Measurements from ENCODE around the gene WWOX.

The WWOX gene

DNA sequence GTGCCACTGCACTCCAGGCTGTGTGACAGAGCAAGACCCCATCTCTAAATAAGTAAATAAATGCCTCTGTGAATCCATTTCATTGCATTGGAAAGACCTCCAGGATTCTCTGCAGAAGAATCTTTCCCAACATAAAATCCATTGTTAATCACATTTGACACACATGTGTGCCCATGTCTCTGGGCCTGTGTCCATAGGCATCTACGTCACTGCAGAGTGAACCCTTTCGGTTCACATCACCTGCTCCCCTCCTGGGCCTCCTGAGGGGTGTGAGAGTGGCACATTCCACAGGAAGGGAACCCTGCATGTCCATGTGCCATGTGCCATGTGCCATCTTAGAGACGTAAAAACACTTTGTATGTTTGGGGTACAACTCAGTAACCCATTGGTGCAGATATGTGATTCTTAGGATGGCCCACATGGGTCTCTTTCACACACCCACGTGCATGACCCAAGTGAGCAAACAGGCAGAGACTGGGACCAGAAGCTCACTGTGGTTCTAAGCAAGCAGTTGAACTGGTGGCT, 1073.6 kb downstream of the WWOX start:
- H4K20me1 ChIP-seq (ENCODE audit: insufficient read depth, low read length) = no peaks in the 10 kb centered on the region
- H2AFZ ChIP-seq (ENCODE audit: low read depth, low read length) = no peak overlapping the region
- H3K79me2 ChIP-seq (ENCODE audit: insufficient read depth, low read length) = no peaks in the 10 kb centered on the region
- no peak overlapping the region for H3K4me2 ChIP-seq (ENCODE audit: insufficient read depth, low read length)
- no peak for DNase-seq
- no peaks in the 10 kb centered on the region for H3K27me3 ChIP-seq (ENCODE audit: insufficient read depth, low read length, poor library complexity)
- H3K9ac ChIP-seq (ENCODE audit: low read depth, low read length) = no peak overlapping the region
- no peaks in the 10 kb centered on the region for H3K9me3 ChIP-seq (ENCODE audit: insufficient read depth, low read length, severe bottlenecking)
- H3K36me3 ChIP-seq (ENCODE audit: insufficient read depth, low read length) = no peaks in the 10 kb centered on the region
- no peak overlapping the region; the same call in 1 of the 2 replicates for H3K27ac ChIP-seq (ENCODE audit: low read length)
- H3K4me3 ChIP-seq (ENCODE audit: low read depth in 1 of 2, low read length in 2 of 2) = no peak overlapping the region
- TF ChIP-seq, protein P1, sequence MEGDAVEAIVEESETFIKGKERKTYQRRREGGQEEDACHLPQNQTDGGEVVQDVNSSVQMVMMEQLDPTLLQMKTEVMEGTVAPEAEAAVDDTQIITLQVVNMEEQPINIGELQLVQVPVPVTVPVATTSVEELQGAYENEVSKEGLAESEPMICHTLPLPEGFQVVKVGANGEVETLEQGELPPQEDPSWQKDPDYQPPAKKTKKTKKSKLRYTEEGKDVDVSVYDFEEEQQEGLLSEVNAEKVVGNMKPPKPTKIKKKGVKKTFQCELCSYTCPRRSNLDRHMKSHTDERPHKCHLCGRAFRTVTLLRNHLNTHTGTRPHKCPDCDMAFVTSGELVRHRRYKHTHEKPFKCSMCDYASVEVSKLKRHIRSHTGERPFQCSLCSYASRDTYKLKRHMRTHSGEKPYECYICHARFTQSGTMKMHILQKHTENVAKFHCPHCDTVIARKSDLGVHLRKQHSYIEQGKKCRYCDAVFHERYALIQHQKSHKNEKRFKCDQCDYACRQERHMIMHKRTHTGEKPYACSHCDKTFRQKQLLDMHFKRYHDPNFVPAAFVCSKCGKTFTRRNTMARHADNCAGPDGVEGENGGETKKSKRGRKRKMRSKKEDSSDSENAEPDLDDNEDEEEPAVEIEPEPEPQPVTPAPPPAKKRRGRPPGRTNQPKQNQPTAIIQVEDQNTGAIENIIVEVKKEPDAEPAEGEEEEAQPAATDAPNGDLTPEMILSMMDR (IDR thresholded peaks at IDR 0.05; ENCODE audit: borderline replicate concordance, extremely low read depth, low read length, poor library complexity, severe bottlenecking) = no peak
- TF ChIP-seq EZH2 (IDR thresholded peaks at IDR 0.05; ENCODE audit: borderline replicate concordance, low read depth, low read length, severe bottlenecking) = no peak
- ATAC-seq (ENCODE audit: insufficient read depth, low read depth) = no peak
- H3K4me1 ChIP-seq (ENCODE audit: insufficient read depth, low read length) = peaks cover 29% of the 10 kb centered on the region

DNA sequence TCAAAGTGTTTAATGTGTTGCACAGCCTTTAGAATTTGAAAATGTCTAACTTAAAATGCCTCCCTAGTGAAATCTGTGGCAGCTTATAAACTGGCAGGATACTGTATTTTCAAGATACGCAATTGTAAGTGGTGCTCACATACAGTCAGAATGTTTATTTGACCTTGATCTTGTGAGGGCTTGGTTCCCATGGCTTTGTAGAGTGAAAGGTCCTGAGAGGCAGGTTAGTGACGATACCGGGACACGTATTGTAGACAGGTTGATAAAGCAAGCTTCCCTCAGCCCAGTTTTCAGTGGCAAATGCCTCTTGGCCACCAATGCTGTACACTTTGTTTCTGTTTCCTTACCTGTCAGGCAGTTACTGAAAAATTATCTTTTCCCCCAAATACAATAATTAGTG, 1074.5 kb downstream of the WWOX start:
- H3K9me3 ChIP-seq (ENCODE audit: insufficient read depth, low read length, severe bottlenecking) = no peaks in the 10 kb centered on the region
- H3K36me3 ChIP-seq (ENCODE audit: insufficient read depth, low read length) = no peaks in the 10 kb centered on the region
- no peak for DNase-seq
- no peak overlapping the region for H3K27ac ChIP-seq (ENCODE audit: low read length)
- ATAC-seq (ENCODE audit: insufficient read depth, low read depth) = no peak
- H4K20me1 ChIP-seq (ENCODE audit: insufficient read depth, low read length) = no peaks in the 10 kb centered on the region
- TF ChIP-seq EZH2 (IDR thresholded peaks at IDR 0.05; ENCODE audit: borderline replicate concordance, low read depth, low read length, severe bottlenecking) = no peak
- TF ChIP-seq, protein P1 (IDR thresholded peaks at IDR 0.05; ENCODE audit: borderline replicate concordance, extremely low read depth, low read length, poor library complexity, severe bottlenecking) = no peak
- H3K4me3 ChIP-seq (ENCODE audit: low read depth in 1 of 2, low read length in 2 of 2) = no peak overlapping the region
- no peak overlapping the region for H3K9ac ChIP-seq (ENCODE audit: low read depth, low read length)
- peaks cover 20% of the 10 kb centered on the region for H3K4me1 ChIP-seq (ENCODE audit: insufficient read depth, low read length)
- H3K79me2 ChIP-seq (ENCODE audit: insufficient read depth, low read length) = no peaks in the 10 kb centered on the region
- no peaks in the 10 kb centered on the region for H3K27me3 ChIP-seq (ENCODE audit: insufficient read depth, low read length, poor library complexity)
- H2AFZ ChIP-seq (ENCODE audit: low read depth, low read length) = no peak overlapping the region
- H3K4me2 ChIP-seq (ENCODE audit: insufficient read depth, low read length) = no peak overlapping the region

DNA sequence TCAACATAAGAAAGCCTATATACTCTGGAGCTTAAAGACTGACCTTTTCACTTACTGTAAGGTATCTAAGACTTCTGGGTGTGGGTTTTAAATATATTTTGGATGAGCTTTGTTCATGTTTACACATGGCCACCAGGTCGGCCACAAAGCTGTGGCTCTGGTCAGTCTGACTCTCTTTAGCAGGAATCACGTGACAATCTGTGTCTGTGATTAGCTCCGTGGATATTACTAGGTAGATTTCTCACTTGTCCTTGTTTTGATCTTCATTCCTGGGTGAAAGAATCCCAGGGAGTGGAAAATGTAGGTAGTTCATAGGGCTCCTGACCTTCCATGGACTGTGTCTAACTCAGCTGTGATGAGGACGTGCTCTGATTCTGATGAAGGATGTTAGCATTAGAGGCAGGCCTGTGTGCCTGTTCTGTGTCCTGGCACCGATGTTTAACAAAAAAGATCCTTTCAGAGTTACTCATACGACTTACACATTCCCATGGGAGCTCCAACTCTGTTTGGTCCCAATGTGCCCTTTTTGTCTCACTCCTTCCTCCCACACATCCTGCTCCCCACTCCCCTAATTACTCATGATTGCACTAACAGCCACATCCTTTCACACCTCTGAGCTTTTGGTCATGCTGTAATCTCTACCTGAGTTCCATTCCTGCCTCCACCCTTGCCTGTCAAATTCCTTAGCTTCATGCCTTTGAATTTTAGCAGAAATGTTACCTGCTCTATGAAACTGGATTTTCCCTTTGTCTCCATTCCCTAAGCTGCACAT, 1076.0 kb downstream of the WWOX start:
- Histone ChIP-seq H3K4me3 (ENCODE audit: low read depth in 1 of 2, low read length in 2 of 2) (no peak overlapping the region), H3K4me1 (ENCODE audit: insufficient read depth, low read length) (peaks cover 6% of the 10 kb centered on the region), H3K79me2 (ENCODE audit: insufficient read depth, low read length) (no peaks in the 10 kb centered on the region), H3K9ac (ENCODE audit: low read depth, low read length) (no peak overlapping the region), H3K9me3 (ENCODE audit: insufficient read depth, low read length, severe bottlenecking) (no peaks in the 10 kb centered on the region), H2AFZ (ENCODE audit: low read depth, low read length) (no peak overlapping the region), H3K27me3 (ENCODE audit: insufficient read depth, low read length, poor library complexity) (no peaks in the 10 kb centered on the region), H3K4me2 (ENCODE audit: insufficient read depth, low read length) (no peak overlapping the region), H4K20me1 (ENCODE audit: insufficient read depth, low read length) (no peaks in the 10 kb centered on the region), H3K27ac (ENCODE audit: low read length) (peak overlapping the region; percentile 12; the same call in 1 of the 2 replicates), H3K36me3 (ENCODE audit: insufficient read depth, low read length) (no peaks in the 10 kb centered on the region)
- DNase-seq (no peak), ATAC-seq (ENCODE audit: insufficient read depth, low read depth) (no peak)
- TF ChIP-seq, protein P1 (IDR thresholded peaks at IDR 0.05; ENCODE audit: borderline replicate concordance, extremely low read depth, low read length, poor library complexity, severe bottlenecking) = no peak
- TF ChIP-seq EZH2 (IDR thresholded peaks at IDR 0.05; ENCODE audit: borderline replicate concordance, low read depth, low read length, severe bottlenecking) = no peak
